Lower lobe of right lung (tissue), 2 donors: ENCODE data around the gene SYCE1. TPM values are rescaled to one million over a fixed set of nuclear protein-coding genes. Genes with fewer than 3 reads are reported as not detected.
"Not testable (repeated sequence)": the region's sequence is repeated elsewhere in the genome, so short reads cannot be mapped to it uniquely, and the experiment has no call there.

ENCODE experiments used
- ATAC-seq, 2 donors: fragments of 200-7000 bp; cut with Tn5 transposase; one replicate each; pipeline ENCODE4 v1.9.1; 2020 to 2022; ENCODE audit warnings: mild to moderate bottlenecking in 2 of 2, moderate library complexity in 2 of 2
- DNase-seq: peaks from one replicate; pipeline ENCODE4 v3.0.0-alpha.2; 2020
- H3K27ac ChIP-seq: fragments of 200-600 bp; one replicate; pipeline ENCODE4 v1.8.0; 2022
- H3K27me3 ChIP-seq: fragments of 200-600 bp; one replicate; pipeline ENCODE4 v1.8.0; 2022; ENCODE audit warnings: low read depth
- H3K36me3 ChIP-seq: fragments of 200-600 bp; one replicate; pipeline ENCODE4 v1.8.0; 2022; ENCODE audit warnings: mild to moderate bottlenecking
- H3K4me1 ChIP-seq: fragments of 200-600 bp; one replicate; pipeline ENCODE4 v1.8.0; 2022
- H3K4me3 ChIP-seq: fragments of 200-600 bp; one replicate; pipeline ENCODE4 v1.8.0; 2022; ENCODE audit warnings: mild to moderate bottlenecking
- H3K9me3 ChIP-seq: fragments of 200-600 bp; one replicate; pipeline ENCODE4 v1.8.0; 2022
- CTCF ChIP-seq: fragments of 200-600 bp; IDR thresholded peaks from one replicate; pipeline ENCODE4 v1.8.0; 2022; ENCODE audit warnings: antibody characterized with exemption, mild to moderate bottlenecking
- intact Hi-C: fragments of 100-400 bp; cut with DNase I; formaldehyde crosslinking; loops from one replicate; pipeline ENCODE4 v1.11.0; 2022
- total RNA-seq: library from RNA; stranded (reverse); fragmentation: NEBNext Ultra II Directional; extraction: Animal tissue kit (Norgen Biotek cat#: 25700); gene quantifications from one replicate; pipeline ENCODE4 v1.2.1, GENCODE V29; 2021
- donor health status: DM: no; HTN: yes; CAD: no; lungs with severe emphysema.

The SYCE1 gene
- total RNA-seq, 1 donor from 2014 or later, result 0.74 TPM

- H3K36me3 ChIP-seq, result no peaks in the 10 kb centered on the region
- peaks cover 15% of the 10 kb centered on the region for H3K9me3 ChIP-seq
- DNase-seq, result no peak
- no peak for ATAC-seq
- H3K27ac ChIP-seq, result no peak overlapping the region
- H3K4me1 ChIP-seq, result peaks cover 12% of the 10 kb centered on the region
- no peak overlapping the region for H3K4me3 ChIP-seq
- intact Hi-C loops, result no loop called here
- H3K27me3 ChIP-seq, result peaks cover 29% of the 10 kb centered on the region
- TF ChIP-seq CTCF, result no peak
Measured at GRCh38 chr10:133523631-133524203, 41.7 kb downstream of the SYCE1 start.

GRCh38 chr10:133520193-133520738 lies 45.1 kb downstream of the SYCE1 start:
- peak; percentile 99 for ATAC-seq

DNA sequence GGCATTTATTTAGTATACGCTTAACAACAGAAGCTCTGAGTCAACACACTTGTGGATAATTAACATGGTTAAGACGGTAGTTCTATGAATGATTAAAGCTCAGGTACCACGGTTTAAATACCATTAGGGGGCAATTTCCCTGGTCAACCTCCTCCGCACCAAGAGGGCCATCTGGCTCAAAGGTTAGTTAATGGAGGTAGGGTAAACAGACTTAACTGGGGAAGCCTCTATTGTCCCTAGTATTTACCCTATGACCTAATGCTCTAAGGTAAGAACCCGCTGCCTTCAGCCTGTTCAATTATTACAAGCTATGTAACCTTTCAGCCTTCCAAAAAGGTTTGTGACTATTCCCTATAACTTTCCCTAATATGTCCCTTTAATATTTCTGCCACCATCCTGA lies 46.9 kb downstream of the SYCE1 start:
- ATAC-seq, H3K27ac ChIP-seq, intact Hi-C loops, H3K4me1 ChIP-seq, H3K36me3 ChIP-seq, H3K4me3 ChIP-seq, H3K27me3 ChIP-seq, DNase-seq: not testable (repeated sequence)
- H3K9me3 ChIP-seq, result peaks cover 12% of the 10 kb centered on the region

More at GRCh38 chr10:133520193-133520738, 45.1 kb downstream of the SYCE1 start:
- Histone ChIP-seq H3K9me3 (peaks cover 15% of the 10 kb centered on the region), H3K27ac (no peak overlapping the region), H3K4me3 (peak overlapping the region; percentile 46), H3K4me1 (no peaks in the 10 kb centered on the region), H3K36me3 (no peaks in the 10 kb centered on the region), H3K27me3 (peaks cover under 1% of the 10 kb centered on the region)
- peak; percentile 90 for DNase-seq
- peak; percentile 88 for TF ChIP-seq CTCF
- intact Hi-C loops, result no loop called here

DNA sequence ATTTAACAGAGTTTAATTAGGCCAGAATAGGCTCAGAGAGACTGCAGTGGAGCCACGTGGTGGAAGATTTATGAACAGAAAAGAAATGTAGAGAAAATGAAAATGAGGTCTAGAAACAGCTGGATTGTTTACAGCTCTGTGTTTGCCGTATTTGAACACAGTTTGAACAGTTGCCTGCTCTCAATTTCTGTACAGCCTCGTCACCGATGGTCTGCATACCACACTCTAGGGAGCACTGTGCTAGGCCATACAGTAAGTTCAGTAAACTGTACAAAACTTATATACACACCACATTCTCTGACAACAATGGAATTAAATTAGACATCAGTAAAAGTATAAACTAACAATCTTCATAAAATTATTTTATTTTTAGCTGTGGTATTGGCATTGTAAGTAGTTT lies 49.3 kb downstream of the SYCE1 start:
- intact Hi-C loops, result no loop called here
- no peak for DNase-seq
- no peaks in the 10 kb centered on the region for H3K4me1 ChIP-seq
- no peak overlapping the region for H3K27ac ChIP-seq
- H3K27me3 ChIP-seq, result no peaks in the 10 kb centered on the region
- no peaks in the 10 kb centered on the region for H3K9me3 ChIP-seq
- no peaks in the 10 kb centered on the region for H3K36me3 ChIP-seq
- TF ChIP-seq CTCF, result no peak
- no peak overlapping the region for H3K4me3 ChIP-seq
- no peak for ATAC-seq

DNA sequence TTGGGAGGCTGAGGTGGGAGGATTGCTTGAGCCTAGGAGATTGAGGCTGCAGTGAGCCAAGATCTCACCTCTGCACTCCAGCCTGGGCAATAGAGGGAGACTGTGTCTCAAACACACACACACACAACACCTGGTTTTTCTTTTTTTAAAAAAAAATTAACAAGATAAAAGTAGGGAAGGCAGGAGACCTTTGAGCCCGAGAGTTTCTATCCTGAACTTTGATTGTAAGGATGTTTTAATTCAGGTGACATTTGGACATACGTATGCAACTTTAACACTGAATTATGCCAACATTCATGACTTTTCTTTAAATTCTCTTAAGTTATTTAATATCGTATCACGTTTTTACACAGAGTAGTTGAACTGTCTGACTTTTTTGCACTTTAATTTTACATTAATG lies 49.9 kb downstream of the SYCE1 start:
- no peak overlapping the region for H3K27ac ChIP-seq
- H3K36me3 ChIP-seq, result no peaks in the 10 kb centered on the region
- H3K4me1 ChIP-seq, result no peaks in the 10 kb centered on the region
- TF ChIP-seq CTCF, result no peak
- H3K27me3 ChIP-seq, result no peaks in the 10 kb centered on the region
- DNase-seq (no peak), ATAC-seq (no peak)
- no peaks in the 10 kb centered on the region for H3K9me3 ChIP-seq
- intact Hi-C loops, result no loop called here
- no peak overlapping the region for H3K4me3 ChIP-seq

GRCh38 chr10:133511907-133512528 lies 53.4 kb downstream of the SYCE1 start:
- H3K9me3 ChIP-seq, result peaks cover 4% of the 10 kb centered on the region
- no peaks in the 10 kb centered on the region for H3K4me1 ChIP-seq
- DNase-seq (no peak), ATAC-seq (no peak)
- TF ChIP-seq CTCF, result no peak
- H3K4me3 ChIP-seq, result no peak overlapping the region
- H3K36me3 ChIP-seq, result no peaks in the 10 kb centered on the region
- intact Hi-C loops, result no loop called here
- no peaks in the 10 kb centered on the region for H3K27me3 ChIP-seq
- H3K27ac ChIP-seq, result no peak overlapping the region
